Fibroblast of mammary gland (primary cell): Measurements from ENCODE around the gene PRDM16.

Source experiments
- DNase-seq: peaks from one replicate; pipeline ENCODE4 v3.0.0-alpha.2; 2010; ENCODE audit warnings: low read depth
- H3K4me3 ChIP-seq: 2 replicates; pipeline ENCODE4 v1.5.1; 2011; ENCODE audit warnings: low read depth, mild to moderate bottlenecking, low read length, moderate library complexity; ENCODE audit not compliant: control insufficient read depth
- CTCF ChIP-seq: conservative IDR thresholded peaks from 2 replicates; pipeline ENCODE4 v1.5.1; 2011; ENCODE audit warnings: low read depth, low read length, inconsistent platforms; ENCODE audit not compliant: control insufficient read depth, insufficient read depth

Gene PRDM16

GRCh38 chr1:3198371-3199271 is 129.6 kb downstream of the PRDM16 start:
- TF ChIP-seq CTCF, result no peak
- no peak overlapping the region for H3K4me3 ChIP-seq
- no peak for DNase-seq

- no peak for TF ChIP-seq CTCF
- no peak for DNase-seq
- H3K4me3 ChIP-seq, result no peak overlapping the region
Measured at GRCh38 chr1:3204725-3205124, 135.7 kb downstream of the PRDM16 start.

- DNase-seq, result no peak
- no peak for TF ChIP-seq CTCF
- no peak overlapping the region for H3K4me3 ChIP-seq
Measured at GRCh38 chr1:3205815-3206214, 136.8 kb downstream of the PRDM16 start.

GRCh38 chr1:3206696-3207095 is 137.7 kb downstream of the PRDM16 start:
- DNase-seq, result no peak
- no peak for TF ChIP-seq CTCF
- H3K4me3 ChIP-seq, result no peak overlapping the region

GRCh38 chr1:3207217-3207848 is 138.3 kb downstream of the PRDM16 start:
- no peak overlapping the region for H3K4me3 ChIP-seq
- no peak for TF ChIP-seq CTCF

GRCh38 chr1:3208819-3209200 is 139.8 kb downstream of the PRDM16 start:
- DNase-seq, result no peak
- no peak overlapping the region for H3K4me3 ChIP-seq
- no peak for TF ChIP-seq CTCF

More at GRCh38 chr1:3207217-3207848, 138.3 kb downstream of the PRDM16 start:
- no peak for DNase-seq
